ENCODE data around the gene SPATA33. TPM values are rescaled to one million over a fixed set of nuclear protein-coding genes. Genes with fewer than 3 reads are reported as not detected.

Gene SPATA33
- total RNA-seq, 3 donors from 2014 or later: 8.0 to 11.0 (median 10.7) TPM

GRCh38 chr16:89617036-89617435 lies 40.6 kb upstream of the SPATA33 start:
- H3K4me3 ChIP-seq: no peak overlapping the region
- TF ChIP-seq CTCF (IDR thresholded peaks at IDR 0.05): no peak
- no peaks in the 10 kb centered on the region for H3K9me3 ChIP-seq
- intact Hi-C loops (cut with DNase I, micrococcal nuclease): no loop called here
- ATAC-seq (no peak), DNase-seq (no peak)
- H3K4me1 ChIP-seq (ENCODE audit: low read depth): no peaks in the 10 kb centered on the region
- H3K36me3 ChIP-seq (ENCODE audit: low read depth): no peaks in the 10 kb centered on the region

- TF ChIP-seq CTCF (IDR thresholded peaks at IDR 0.05): no peak
- H3K4me3 ChIP-seq: no peak overlapping the region
- DNase-seq (no peak), ATAC-seq (no peak)
- H3K4me1 ChIP-seq (ENCODE audit: low read depth): no peaks in the 10 kb centered on the region
- intact Hi-C loops (cut with DNase I, micrococcal nuclease): no loop called here
- H3K36me3 ChIP-seq (ENCODE audit: low read depth): no peaks in the 10 kb centered on the region
- H3K9me3 ChIP-seq: no peaks in the 10 kb centered on the region
Observed at GRCh38 chr16:89618109-89618998, 39.3 kb upstream of the SPATA33 start.

- no peak for TF ChIP-seq CTCF (IDR thresholded peaks at IDR 0.05)
Observed at GRCh38 chr16:89619840-89620239, 37.8 kb upstream of the SPATA33 start.

GRCh38 chr16:89620406-89620841 lies 37.2 kb upstream of the SPATA33 start:
- intact Hi-C loops (cut with DNase I, micrococcal nuclease): no loop called here
- no peak for ATAC-seq
- no peak overlapping the region for H3K4me3 ChIP-seq
- no peaks in the 10 kb centered on the region for H3K4me1 ChIP-seq (ENCODE audit: low read depth)
- no peaks in the 10 kb centered on the region for H3K36me3 ChIP-seq (ENCODE audit: low read depth)
- no peaks in the 10 kb centered on the region for H3K9me3 ChIP-seq
- no peak for DNase-seq
- no peak for TF ChIP-seq CTCF (IDR thresholded peaks at IDR 0.05)

More at GRCh38 chr16:89619840-89620239, 37.8 kb upstream of the SPATA33 start:
- Histone ChIP-seq H3K9me3 (no peaks in the 10 kb centered on the region), H3K4me1 (ENCODE audit: low read depth) (no peaks in the 10 kb centered on the region), H3K4me3 (no peak overlapping the region), H3K36me3 (ENCODE audit: low read depth) (no peaks in the 10 kb centered on the region)
- ATAC-seq (no peak), DNase-seq (no peak)
- intact Hi-C loops (cut with DNase I, micrococcal nuclease): no loop called here

GRCh38 chr16:89621136-89621697 lies 36.4 kb upstream of the SPATA33 start:
- ATAC-seq: no peak
- DNase-seq: no peak
- no peak overlapping the region for H3K4me3 ChIP-seq
- intact Hi-C loops (cut with DNase I, micrococcal nuclease): no loop called here
- no peaks in the 10 kb centered on the region for H3K4me1 ChIP-seq (ENCODE audit: low read depth)
- H3K36me3 ChIP-seq (ENCODE audit: low read depth): no peaks in the 10 kb centered on the region
- no peaks in the 10 kb centered on the region for H3K9me3 ChIP-seq
- TF ChIP-seq CTCF (IDR thresholded peaks at IDR 0.05): no peak
